HFFc6 (cell line): ENCODE measurements around the gene PAFAH2. TPM values are rescaled to one million over a fixed set of nuclear protein-coding genes. Genes with fewer than 3 reads are reported as not detected.

ENCODE experiments used
- DNase-seq: peaks from one replicate; pipeline ENCODE4 v3.0.0-alpha.2; 2018
- H3K27ac Mint-ChIP-seq: 2 replicates; pipeline ENCODE4 v1.8.0; 2020; ENCODE audit warnings: mild to moderate bottlenecking, mixed read lengths
- H3K27me3 Mint-ChIP-seq: 2 replicates; pipeline ENCODE4 v1.8.0; 2021; ENCODE audit warnings: mild to moderate bottlenecking, moderate library complexity, mixed read lengths; ENCODE audit not compliant: insufficient read depth
- H3K36me3 Mint-ChIP-seq: 2 replicates; pipeline ENCODE4 v1.8.0; 2021; ENCODE audit warnings: low read depth, mixed read lengths
- H3K4me1 Mint-ChIP-seq: 2 replicates; pipeline ENCODE4 v1.8.0; 2020; ENCODE audit warnings: low read depth, mixed read lengths
- H3K4me3 Mint-ChIP-seq: 2 replicates; pipeline ENCODE4 v1.8.0; 2020; ENCODE audit warnings: mild to moderate bottlenecking, moderate library complexity, mixed read lengths
- H3K9me3 Mint-ChIP-seq: 2 replicates; pipeline ENCODE4 v1.8.0; 2020; ENCODE audit warnings: mild to moderate bottlenecking, mixed read lengths
- total RNA-seq, 6 experiments: library from RNA; stranded (reverse); fragmentation: NEBNext Ultra II Directional; extraction: Animal tissue kit (Norgen Biotek cat#: 25700); gene quantifications; 2 replicates in 1 of 6; 3 replicates in 5 of 6; pipeline ENCODE4 v1.2.3, GENCODE V29; 2021
- TF ChIP-seq, protein P1 (sequence below): fragments of 200-600 bp; sonication (generic); IDR thresholded peaks from 2 replicates; pipeline ENCODE4 v1.5.0; 2021; ENCODE audit warnings: antibody characterized with exemption, mild to moderate bottlenecking

Gene PAFAH2
- total RNA-seq, 6 experiments from 2014 or later: 9.4 to 14.0 (median 10.0) TPM

GRCh38 chr1:25912076-25912831, 85.6 kb downstream of the PAFAH2 start:
- peak overlapping the region; percentile 49 for H3K4me3 Mint-ChIP-seq

GRCh38 chr1:25911162-25911561, 86.7 kb downstream of the PAFAH2 start:
- TF ChIP-seq, protein P1, sequence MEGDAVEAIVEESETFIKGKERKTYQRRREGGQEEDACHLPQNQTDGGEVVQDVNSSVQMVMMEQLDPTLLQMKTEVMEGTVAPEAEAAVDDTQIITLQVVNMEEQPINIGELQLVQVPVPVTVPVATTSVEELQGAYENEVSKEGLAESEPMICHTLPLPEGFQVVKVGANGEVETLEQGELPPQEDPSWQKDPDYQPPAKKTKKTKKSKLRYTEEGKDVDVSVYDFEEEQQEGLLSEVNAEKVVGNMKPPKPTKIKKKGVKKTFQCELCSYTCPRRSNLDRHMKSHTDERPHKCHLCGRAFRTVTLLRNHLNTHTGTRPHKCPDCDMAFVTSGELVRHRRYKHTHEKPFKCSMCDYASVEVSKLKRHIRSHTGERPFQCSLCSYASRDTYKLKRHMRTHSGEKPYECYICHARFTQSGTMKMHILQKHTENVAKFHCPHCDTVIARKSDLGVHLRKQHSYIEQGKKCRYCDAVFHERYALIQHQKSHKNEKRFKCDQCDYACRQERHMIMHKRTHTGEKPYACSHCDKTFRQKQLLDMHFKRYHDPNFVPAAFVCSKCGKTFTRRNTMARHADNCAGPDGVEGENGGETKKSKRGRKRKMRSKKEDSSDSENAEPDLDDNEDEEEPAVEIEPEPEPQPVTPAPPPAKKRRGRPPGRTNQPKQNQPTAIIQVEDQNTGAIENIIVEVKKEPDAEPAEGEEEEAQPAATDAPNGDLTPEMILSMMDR: no peak
- Mint-ChIP-seq H3K4me3 (no peak overlapping the region), H3K9me3 (peaks cover 4% of the 10 kb centered on the region; the same call in 1 of the 2 replicates), H3K36me3 (no peaks in the 10 kb centered on the region), H3K27ac (no peak overlapping the region), H3K27me3 (peaks cover 1% of the 10 kb centered on the region; the same call in 1 of the 2 replicates), H3K4me1 (peaks cover 52% of the 10 kb centered on the region)
- no peak for DNase-seq

More at GRCh38 chr1:25912076-25912831, 85.6 kb downstream of the PAFAH2 start:
- TF ChIP-seq, protein P1: no peak
- H3K27me3 Mint-ChIP-seq: peaks cover 5% of the 10 kb centered on the region
- peak overlapping the region; percentile 81 for H3K27ac Mint-ChIP-seq
- peaks cover 4% of the 10 kb centered on the region; the same call in 1 of the 2 replicates for H3K9me3 Mint-ChIP-seq
- peaks cover 46% of the 10 kb centered on the region for H3K4me1 Mint-ChIP-seq
- no peaks in the 10 kb centered on the region for H3K36me3 Mint-ChIP-seq
- peak; percentile 81 for DNase-seq

Other genes with a start within 250 kb of the PAFAH2 start
- gene SELENON, start 197.9 kb downstream of the PAFAH2 start, total RNA-seq: 10 to 100 TPM; 48.1 to 64.5 (median 58.8) TPM
- 10 to 100 TPM; 52.4 to 69.1 (median 59.1) TPM for gene MTFR1L, start 178.1 kb downstream of the PAFAH2 start, total RNA-seq
- 1 to 10 TPM; 2.4 to 3.6 (median 3.2) TPM for gene AUNIP, start 138.6 kb downstream of the PAFAH2 start, total RNA-seq
- gene PAQR7, start 122.4 kb downstream of the PAFAH2 start, total RNA-seq: 10 to 100 TPM; 16.0 to 19.5 (median 17.9) TPM
- 100 to 1,000 TPM; 201 to 370 (median 342) TPM for gene STMN1, start 91.6 kb downstream of the PAFAH2 start, total RNA-seq
- gene EXTL1, start 23.7 kb upstream of the PAFAH2 start, total RNA-seq: 10 to 100 TPM in 3 of 6 experiments, 1 to 10 TPM in 3; 8.1 to 22.9 (median 9.4) TPM
- not detected for gene SLC30A2, start 48.1 kb upstream of the PAFAH2 start, total RNA-seq
- not detected for gene TRIM63, start 69.6 kb upstream of the PAFAH2 start, total RNA-seq
- 1 to 10 TPM; 2.5 to 4.4 (median 3.8) TPM for gene PDIK1L, start 113.8 kb upstream of the PAFAH2 start, total RNA-seq
- gene FAM110D, start 161.0 kb upstream of the PAFAH2 start, total RNA-seq: not detected
- not detected for gene C1orf232, start 170.9 kb upstream of the PAFAH2 start, total RNA-seq
- 10 to 100 TPM; 33.5 to 46.3 (median 38.7) TPM for gene ZNF593, start 171.8 kb upstream of the PAFAH2 start, total RNA-seq
- not detected for gene ZNF593OS, start 173.8 kb upstream of the PAFAH2 start, total RNA-seq
- gene CNKSR1, start 179.4 kb upstream of the PAFAH2 start, total RNA-seq: under 1 TPM; 0.19 to 0.57 (median 0.33) TPM
- gene CATSPER4, start 192.5 kb upstream of the PAFAH2 start, total RNA-seq: not detected
- 1 to 10 TPM; 4.9 to 8.6 (median 8.4) TPM for gene CEP85, start 236.1 kb upstream of the PAFAH2 start, total RNA-seq